Measurements from ENCODE around the gene OR4D9.

GRCh38 chr11:59510941-59511589 lies at the start of gene OR4D9:
- TF ChIP-seq YY1 (IDR thresholded peaks at IDR 0.05; ENCODE audit: low read depth) (no peak), RAD21 (IDR thresholded peaks at IDR 0.05; ENCODE audit: low read depth) (no peak), CEBPB (IDR thresholded peaks at IDR 0.05) (no peak), EP300 (IDR thresholded peaks at IDR 0.05; ENCODE audit: borderline replicate concordance) (no peak), TAF1 (IDR thresholded peaks at IDR 0.05; ENCODE audit: low read depth) (no peak), EGR1 (IDR thresholded peaks at IDR 0.05) (no peak), REST (IDR thresholded peaks at IDR 0.05; ENCODE audit: low read depth) (no peak), MAX (IDR thresholded peaks at IDR 0.05) (no peak), CREB1 (IDR thresholded peaks at IDR 0.05; ENCODE audit: low read depth) (no peak), NFIC (IDR thresholded peaks at IDR 0.05) (no peak), FOXM1 (IDR thresholded peaks at IDR 0.05; ENCODE audit: borderline replicate concordance, low read depth) (no peak)
- TF ChIP-seq, protein P1, sequence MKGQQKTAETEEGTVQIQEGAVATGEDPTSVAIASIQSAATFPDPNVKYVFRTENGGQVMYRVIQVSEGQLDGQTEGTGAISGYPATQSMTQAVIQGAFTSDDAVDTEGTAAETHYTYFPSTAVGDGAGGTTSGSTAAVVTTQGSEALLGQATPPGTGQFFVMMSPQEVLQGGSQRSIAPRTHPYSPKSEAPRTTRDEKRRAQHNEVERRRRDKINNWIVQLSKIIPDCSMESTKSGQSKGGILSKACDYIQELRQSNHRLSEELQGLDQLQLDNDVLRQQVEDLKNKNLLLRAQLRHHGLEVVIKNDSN (IDR thresholded peaks at IDR 0.05) = no peak

Data from Ishikawa (cell line).